Measurements from ENCODE around the gene NKAPD1.
A peak's percentile ranks its signal among the peaks of the same experiment; 100 is the strongest.

NKAPD1 gene

DNA sequence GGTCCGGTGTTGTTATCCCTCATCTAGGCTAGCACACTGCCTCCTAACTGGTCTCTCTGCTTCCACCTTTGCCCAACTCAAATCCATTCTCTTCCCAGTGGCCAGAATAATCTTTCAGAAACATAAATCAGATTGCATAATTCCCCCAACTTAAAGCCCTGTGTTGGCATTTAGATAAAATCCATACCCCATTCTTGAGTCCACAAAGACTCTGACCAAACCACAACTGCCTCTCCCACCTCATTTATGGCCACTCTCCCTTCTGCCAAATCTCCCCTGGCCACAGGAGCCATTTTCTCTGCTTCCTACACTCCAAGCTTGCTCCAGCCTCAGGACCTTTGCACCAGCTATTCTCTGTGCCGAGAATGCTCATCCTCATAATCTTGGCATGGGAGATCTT is 53.0 kb downstream of the NKAPD1 start:
- Histone ChIP-seq H3K27ac (no peak overlapping the region), H3K4me3 (no peak overlapping the region)
- TF ChIP-seq, protein P1, sequence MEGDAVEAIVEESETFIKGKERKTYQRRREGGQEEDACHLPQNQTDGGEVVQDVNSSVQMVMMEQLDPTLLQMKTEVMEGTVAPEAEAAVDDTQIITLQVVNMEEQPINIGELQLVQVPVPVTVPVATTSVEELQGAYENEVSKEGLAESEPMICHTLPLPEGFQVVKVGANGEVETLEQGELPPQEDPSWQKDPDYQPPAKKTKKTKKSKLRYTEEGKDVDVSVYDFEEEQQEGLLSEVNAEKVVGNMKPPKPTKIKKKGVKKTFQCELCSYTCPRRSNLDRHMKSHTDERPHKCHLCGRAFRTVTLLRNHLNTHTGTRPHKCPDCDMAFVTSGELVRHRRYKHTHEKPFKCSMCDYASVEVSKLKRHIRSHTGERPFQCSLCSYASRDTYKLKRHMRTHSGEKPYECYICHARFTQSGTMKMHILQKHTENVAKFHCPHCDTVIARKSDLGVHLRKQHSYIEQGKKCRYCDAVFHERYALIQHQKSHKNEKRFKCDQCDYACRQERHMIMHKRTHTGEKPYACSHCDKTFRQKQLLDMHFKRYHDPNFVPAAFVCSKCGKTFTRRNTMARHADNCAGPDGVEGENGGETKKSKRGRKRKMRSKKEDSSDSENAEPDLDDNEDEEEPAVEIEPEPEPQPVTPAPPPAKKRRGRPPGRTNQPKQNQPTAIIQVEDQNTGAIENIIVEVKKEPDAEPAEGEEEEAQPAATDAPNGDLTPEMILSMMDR (IDR thresholded peaks at IDR 0.05): no peak
- DNase-seq (ENCODE audit: low spot score): no peak

DNA sequence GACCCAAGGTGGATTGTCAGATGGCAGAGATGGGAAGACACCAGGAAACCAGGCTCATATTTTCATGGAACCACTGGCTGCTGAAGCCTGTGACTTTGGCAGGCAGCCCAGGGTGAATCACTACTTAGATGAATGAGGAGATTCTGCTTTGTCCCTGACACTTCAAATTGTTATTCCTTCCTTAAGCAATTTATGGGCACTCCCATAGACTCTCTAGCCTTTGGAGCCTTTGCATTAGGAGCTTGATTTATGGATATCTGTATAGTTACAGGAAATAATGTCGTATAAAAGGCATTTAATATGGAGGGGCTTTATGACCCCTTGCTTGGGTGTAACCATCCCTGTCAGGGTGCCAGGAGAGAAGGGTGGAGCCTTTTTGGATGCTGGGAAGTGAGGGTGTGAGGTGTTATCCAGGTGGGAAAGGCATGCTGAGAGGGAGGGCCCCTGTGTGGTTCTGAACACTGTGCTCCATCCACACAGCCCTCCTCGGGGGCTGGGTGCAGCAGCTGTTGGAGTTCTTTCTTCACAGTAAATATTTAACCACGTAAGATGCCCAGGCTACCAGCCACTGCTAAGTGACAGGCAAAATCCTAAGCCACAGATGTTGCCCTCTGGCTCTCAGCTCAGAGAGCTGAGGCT is 54.5 kb downstream of the NKAPD1 start:
- TF ChIP-seq, protein P1 (IDR thresholded peaks at IDR 0.05): no peak
- H3K4me3 ChIP-seq: no peak overlapping the region
- H3K27ac ChIP-seq: peak overlapping the region in 1 of 2 donors; percentile 29
- DNase-seq (ENCODE audit: low spot score): no peak

DNA sequence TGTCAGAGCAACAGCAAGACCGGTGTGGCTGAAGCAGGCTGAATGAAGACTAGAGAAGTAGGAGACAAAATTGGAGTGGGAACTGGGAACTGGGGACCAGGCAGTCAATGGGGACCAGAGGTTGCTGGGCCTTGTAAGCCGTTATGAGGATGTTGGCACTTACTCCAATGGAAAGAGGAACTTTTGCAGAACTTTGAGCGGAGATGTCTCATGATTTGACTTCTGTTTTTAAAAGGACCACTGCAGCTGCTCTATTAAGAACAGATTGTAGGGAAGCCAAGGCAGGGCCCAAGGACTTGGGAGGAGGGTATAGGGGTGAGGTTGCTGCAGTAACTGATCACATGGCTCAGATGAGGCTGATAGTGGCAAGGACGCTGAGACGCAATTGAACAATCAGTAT is 55.6 kb downstream of the NKAPD1 start:
- no peak for DNase-seq (ENCODE audit: low spot score)
- TF ChIP-seq, protein P1 (IDR thresholded peaks at IDR 0.05): no peak
- H3K27ac ChIP-seq: no peak overlapping the region
- no peak overlapping the region for H3K4me3 ChIP-seq

DNA sequence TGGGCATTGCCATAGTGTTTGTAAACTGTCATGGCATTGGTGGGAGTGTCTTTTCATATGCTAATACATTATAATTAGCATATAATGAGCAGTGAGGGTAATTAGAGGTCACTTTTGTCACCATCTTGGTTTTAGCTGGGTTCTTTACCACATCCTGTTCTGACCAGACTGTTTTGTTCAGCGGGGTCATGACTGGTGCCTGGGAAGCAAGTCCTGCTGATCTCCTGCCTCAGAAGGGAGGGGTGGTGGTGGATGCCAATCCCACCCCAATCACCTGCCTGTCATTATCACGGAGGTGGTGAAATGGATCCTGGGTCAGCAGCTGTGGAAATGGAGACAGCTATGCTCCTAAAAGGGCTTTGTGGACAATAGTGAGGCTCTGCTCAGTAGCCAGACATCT is 58.6 kb downstream of the NKAPD1 start:
- TF ChIP-seq, protein P1 (IDR thresholded peaks at IDR 0.05): no peak
- Histone ChIP-seq H3K27ac (no peak overlapping the region), H3K4me3 (no peak overlapping the region)
- DNase-seq (ENCODE audit: low spot score): no peak

DNA sequence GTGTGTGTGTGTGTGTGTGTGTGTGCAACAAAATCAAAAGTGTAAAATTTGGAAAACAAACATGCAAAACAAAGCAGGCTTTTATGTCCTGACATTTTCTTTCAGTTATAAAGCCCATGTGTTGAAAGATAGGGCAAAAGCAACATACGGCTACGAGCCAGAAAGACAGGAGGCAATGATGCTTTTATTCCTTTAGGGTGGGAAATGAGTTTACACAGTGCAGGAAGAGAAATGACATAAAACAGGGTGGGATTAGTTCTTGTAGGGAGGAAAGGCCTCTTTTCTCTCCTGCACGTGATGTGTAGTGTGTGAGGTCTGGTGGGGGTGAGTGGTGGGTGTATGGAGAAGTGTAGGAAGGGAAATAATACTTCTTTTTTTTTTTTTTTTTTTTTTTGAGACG is 60.4 kb downstream of the NKAPD1 start:
- H3K4me3 ChIP-seq: no peak overlapping the region
- no peak overlapping the region for H3K27ac ChIP-seq
- TF ChIP-seq, protein P1 (IDR thresholded peaks at IDR 0.05): no peak
- no peak for DNase-seq (ENCODE audit: low spot score)
